Parietal lobe (tissue), 1 donor: Measurements from ENCODE around the gene MCHR1. TPM values are rescaled to one million over a fixed set of nuclear protein-coding genes. Genes with fewer than 3 reads are reported as not detected.

Source experiments
- total RNA-seq: library from RNA; depleted of rRNA; stranded (reverse); fragments of >200 nt; gene quantifications from one replicate; pipeline ENCODE4 v1.2.3, GENCODE V29; 2014

The MCHR1 gene, protein sequence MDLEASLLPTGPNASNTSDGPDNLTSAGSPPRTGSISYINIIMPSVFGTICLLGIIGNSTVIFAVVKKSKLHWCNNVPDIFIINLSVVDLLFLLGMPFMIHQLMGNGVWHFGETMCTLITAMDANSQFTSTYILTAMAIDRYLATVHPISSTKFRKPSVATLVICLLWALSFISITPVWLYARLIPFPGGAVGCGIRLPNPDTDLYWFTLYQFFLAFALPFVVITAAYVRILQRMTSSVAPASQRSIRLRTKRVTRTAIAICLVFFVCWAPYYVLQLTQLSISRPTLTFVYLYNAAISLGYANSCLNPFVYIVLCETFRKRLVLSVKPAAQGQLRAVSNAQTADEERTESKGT
- total RNA-seq = 0.63 TPM

DNA sequence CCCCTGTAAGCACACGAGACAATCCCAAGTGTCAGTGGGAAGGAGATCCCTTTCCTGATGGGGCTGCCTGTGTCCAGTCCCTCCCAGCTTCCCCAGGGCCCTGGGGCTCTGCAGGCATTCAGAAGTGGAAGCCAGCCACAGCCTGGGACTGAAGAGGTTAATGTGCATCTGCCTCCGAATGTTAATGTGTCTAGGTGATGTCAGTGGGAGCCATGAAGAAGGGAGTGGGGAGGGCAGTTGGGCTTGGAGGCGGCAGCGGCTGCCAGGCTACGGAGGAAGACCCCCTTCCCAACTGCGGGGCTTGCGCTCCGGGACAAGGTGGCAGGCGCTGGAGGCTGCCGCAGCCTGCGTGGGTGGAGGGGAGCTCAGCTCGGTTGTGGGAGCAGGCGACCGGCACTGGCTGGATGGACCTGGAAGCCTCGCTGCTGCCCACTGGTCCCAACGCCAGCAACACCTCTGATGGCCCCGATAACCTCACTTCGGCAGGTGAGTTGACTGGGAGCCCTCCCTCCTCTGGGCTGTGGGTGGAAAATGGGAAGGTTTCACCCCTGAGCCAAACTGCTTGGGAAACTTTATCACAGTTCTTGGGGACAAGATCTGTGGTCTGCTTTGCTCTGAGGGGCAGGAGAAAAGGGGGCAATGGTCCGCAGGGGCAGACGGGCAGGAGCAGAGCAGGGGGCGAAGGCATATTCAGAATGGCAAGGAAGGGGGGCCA, at the start of gene MCHR1:
Gene MCHR1 (plus strand): TSS at position 236 of the 715 bp plus-strand sequence. CDS start 169 bp downstream, at position 405.

DNA sequence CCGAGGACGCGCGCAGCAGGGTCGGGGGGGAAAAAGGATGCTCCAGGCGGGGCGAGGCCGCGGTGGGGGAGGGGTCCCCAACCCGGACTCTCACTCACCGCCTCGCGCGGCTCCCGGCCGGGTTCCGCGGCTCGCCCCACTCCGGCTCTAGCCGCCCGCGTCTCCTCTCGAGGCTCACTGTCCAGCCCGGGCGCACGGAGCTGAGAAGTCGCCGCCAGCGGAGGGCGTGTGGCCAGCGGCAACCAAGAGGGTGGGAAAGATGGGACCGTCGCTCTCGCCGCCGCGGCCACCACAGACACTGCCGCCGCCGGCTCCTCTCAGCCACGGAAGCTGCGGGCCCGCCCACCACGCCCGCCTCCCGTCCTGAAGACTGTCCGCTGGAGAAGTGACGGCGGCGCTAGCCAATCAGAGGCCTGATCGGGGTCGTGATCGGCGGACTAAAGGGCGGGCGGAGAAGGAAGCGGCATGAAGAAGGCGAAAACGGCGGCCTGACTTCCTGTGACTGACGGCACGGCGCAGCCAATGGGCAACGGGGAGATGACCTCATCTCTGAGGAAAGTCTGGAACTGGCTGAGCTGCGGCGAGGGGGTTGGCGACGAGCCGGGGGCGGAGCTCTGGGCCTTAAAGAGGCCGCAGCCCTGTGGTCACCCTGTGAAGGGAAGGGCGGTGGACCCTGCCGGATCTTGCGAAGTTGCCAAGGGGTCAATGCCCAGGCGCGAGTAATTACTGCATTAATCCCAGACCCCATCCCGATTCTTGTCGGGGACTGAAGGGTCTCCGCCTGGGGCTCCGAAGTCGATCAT, 42.7 kb upstream of the MCHR1 start, which contains the start of gene MRTFA:
Gene MRTFA (minus strand): TSS at position 340 of the 803 bp plus-strand sequence.

Other genes starting within 250 kb of the MCHR1 start
- gene MRTFA, start 42.8 kb upstream of the MCHR1 start, total RNA-seq = 60.1 TPM
- gene SLC25A17, start 139.9 kb downstream of the MCHR1 start, total RNA-seq = 24.1 TPM
- gene ST13, start 177.2 kb downstream of the MCHR1 start, total RNA-seq = 141 TPM
- 9.4 TPM for gene XPNPEP3, start 177.7 kb downstream of the MCHR1 start, total RNA-seq
- gene DNAJB7, start 182.6 kb downstream of the MCHR1 start, total RNA-seq = not detected